GM19099 (cell line): ENCODE results near the gene MYO1B.

Experiments
- POLR2A ChIP-seq: IDR thresholded peaks from 3 replicates; pipeline ENCODE4 v1.6.1; 2011; ENCODE audit warnings: low read depth; ENCODE audit not compliant: insufficient read length; ENCODE audit errors: extremely low read depth

MYO1B gene

DNA sequence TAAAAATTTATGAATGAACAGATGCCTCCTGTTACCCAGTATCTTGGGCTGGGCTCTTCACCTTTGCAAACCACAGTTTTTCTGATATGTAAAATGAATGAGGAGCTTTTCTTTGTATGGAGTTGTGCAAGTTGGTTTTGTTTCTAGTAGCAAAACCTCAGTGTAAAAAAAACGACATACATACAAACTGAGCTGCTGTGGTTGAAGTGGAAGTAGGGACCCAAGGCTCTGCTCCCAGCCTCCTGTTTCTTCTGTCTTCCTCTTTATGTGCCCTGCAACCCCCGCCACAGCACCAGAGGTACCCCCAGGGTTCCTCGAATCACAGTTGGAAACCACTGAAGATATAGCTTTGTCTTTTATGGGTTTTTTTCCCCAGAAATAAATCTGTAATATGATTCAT lies 118.1 kb downstream of the MYO1B start:
- no peak for TF ChIP-seq POLR2A

DNA sequence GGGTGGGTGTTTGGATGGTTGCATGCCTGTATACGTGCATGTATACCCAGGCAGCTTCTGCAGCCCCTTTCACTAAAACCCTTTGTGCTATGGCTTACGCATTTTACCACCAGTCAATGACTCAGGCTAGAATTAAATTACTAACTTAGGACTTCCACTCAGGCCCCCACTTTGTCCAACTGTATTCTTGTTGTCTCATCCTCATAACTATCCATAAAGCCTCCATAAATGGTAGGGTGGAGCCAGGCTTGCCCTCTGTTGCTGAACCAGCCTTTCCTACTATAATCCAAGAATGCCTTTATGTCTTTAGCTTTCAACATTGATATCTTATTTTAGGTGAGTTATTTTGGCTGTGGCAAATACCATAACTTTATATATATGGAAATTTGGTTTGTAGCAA lies 119.9 kb downstream of the MYO1B start:
- no peak for TF ChIP-seq POLR2A

DNA sequence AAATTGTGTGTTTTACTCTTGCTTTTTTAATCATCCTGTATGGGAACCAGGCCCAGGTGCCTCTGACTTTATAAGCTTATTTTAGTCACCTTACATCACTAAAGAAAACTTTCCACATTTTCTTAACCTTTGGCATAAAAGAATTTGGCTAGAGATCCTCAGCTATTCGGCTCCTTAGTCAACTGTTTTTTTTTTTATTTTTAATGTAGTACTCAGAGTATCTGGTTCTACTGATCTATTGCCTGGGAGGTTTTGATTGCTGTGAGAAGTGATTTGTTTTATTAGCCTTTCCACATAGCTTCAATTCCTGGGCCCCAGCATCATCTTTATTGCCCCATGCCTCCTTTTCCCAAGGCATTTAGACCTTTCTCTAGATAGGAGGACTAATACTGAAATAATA lies 121.0 kb downstream of the MYO1B start:
- TF ChIP-seq POLR2A = no peak

DNA sequence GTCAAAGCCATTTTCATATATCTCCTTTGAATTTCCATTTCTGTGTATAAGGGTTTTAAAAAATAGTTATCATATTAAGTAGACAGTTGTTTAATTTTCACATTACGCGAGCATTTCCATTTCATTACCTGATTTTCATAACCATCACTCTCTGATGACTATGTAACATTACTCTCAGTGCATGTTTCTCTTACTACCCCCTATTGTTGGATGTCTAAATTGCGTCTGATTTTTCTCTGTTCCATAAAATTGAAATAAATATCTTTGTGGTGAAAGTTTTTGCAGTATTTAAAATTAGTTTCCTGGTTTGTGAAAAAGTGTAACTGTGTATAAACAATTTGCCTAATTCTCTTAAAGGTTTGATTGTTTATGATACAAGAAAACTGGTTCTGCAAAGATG lies 123.8 kb downstream of the MYO1B start:
- TF ChIP-seq POLR2A = no peak

DNA sequence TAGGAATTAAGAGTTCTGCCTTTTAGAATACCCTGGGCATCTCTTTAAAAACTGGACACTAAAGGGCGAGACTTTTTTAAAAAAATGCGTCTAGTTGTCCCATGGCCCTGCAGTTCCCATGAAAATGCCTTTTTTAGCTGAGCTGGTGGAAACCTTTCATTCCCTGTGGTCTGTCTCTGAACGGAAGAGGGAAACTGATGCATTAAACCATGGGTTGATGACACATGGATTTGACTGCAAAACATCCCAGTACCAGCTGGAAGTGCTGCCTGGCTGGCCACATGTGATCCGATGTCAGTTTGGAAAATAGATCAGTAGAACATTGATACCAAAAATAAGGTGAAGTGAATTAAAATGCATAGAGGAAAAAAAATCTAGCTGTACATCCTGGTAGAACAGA lies 129.2 kb downstream of the MYO1B start:
- no peak for TF ChIP-seq POLR2A

DNA sequence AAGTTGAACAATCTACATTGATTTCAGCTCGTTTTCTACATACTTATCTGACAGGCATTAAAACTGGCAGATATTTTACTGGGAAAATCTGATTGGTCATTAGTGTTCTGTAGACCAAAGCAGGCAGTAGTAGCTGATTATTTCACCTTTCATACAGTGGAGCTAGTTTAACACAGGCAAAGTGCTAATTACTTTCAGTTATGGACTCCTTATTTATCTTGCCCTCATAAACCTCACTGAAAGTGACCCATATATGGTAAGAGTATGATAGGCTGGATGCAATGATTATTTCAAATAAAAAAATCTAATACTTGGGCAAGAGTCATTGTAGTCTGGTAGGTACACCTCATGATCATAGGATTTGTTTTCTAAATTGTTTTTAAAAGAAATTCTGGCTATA lies 129.7 kb downstream of the MYO1B start:
- TF ChIP-seq POLR2A = no peak

DNA sequence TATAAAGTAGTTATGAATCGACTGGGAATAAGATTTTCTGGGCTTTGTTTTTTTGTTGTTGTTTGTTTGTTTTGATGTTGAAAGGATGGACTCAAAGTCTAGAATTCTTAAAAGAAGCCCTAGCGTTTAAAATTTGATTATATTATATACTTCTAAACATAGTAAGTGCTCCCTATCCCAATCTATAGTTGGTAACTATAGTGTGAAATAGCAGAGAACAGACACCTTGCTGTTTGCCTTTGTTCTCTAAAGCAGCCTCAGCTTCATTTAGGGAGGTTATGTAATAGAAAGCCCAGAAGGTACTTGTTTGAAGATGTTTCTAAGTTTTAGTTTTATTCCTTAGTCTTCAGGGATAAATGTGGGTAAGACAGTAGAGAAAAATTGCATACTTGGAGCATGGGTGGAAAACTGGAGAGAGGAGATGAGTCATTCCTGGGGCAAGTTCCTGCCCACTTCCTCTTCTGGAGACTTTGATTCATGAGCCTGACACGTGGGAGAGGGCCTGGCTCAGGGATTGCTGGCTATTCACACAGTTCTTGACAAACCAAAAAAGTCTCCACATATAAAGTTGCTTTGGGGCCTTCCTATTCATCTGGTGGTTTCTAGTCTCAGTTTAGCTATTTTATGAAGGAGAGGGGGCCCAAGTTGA lies 131.9 kb downstream of the MYO1B start:
- TF ChIP-seq POLR2A = no peak

DNA sequence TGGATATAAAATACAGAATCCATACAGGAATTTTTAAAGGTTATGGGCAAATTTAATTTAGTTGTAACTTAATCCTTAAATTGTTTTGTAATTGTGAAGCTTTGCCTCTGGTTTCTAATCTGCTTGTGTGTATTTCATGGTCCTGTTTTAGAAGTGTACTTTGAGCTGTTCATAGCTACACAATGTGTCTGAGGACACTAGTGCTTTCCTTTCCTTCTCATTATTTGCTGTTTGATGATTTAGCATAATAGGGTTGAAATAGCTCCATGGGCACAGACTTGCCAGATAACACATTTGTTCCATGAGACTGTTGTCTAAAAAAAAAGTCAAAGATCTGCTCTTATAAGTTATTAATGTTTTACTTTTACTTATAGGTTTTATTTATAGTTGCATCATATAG lies 134.2 kb downstream of the MYO1B start:
- no peak for TF ChIP-seq POLR2A

DNA sequence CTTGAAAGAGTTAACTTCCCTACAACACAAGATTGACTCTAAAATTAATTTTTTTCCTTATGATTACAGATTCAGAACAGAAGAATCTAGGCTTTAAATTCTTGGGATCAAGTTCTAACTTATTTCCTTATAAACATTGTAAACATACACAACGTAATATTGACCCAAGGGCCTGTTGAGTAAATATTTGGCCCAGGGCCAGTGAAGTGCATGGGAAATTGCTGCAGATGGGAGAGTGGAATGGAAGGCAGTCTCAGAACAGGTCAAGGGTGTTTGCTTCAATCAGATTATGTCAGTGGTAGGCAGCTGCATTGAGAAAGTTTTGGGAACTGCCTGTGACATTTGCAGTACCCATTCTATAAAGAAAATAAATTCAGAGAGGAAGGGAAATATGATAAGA lies 137.6 kb downstream of the MYO1B start:
- no peak for TF ChIP-seq POLR2A

DNA sequence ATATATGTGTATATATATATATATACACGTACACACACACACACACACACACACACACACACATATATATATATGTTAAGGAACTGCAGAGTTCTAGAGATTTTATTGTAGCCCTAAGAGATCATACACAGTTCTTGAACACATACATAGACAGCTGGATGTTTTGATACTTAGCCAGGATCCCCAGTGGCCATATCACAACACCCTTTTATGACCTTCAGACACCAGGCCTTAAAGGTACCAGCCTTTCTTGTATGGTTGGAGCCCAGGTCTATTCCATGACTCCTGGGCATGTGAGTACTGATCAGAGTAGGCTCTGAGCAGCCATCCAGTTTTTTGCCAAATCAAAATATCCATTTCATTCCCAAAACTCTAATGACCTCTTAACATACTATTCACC lies 138.3 kb downstream of the MYO1B start:
- TF ChIP-seq POLR2A = no peak

DNA sequence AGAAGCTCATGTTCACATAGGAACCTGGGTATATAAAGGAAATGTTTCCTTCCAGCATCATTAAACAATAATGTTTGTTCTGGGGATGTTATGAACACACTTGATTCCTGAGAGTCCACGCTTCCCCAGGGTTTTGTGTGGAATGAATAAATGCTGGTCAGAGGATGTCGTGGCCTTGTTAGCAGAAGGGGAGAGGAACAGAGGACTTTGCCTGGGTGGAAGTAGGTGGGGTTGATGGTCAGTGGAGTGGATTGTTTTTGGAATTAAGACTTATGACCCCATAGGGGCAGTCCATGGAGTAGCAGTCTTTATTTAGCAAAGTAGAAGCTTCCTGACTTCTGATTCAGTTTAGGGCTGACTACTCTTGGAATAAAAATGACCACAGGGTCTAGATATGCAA lies 139.6 kb downstream of the MYO1B start:
- no peak for TF ChIP-seq POLR2A

DNA sequence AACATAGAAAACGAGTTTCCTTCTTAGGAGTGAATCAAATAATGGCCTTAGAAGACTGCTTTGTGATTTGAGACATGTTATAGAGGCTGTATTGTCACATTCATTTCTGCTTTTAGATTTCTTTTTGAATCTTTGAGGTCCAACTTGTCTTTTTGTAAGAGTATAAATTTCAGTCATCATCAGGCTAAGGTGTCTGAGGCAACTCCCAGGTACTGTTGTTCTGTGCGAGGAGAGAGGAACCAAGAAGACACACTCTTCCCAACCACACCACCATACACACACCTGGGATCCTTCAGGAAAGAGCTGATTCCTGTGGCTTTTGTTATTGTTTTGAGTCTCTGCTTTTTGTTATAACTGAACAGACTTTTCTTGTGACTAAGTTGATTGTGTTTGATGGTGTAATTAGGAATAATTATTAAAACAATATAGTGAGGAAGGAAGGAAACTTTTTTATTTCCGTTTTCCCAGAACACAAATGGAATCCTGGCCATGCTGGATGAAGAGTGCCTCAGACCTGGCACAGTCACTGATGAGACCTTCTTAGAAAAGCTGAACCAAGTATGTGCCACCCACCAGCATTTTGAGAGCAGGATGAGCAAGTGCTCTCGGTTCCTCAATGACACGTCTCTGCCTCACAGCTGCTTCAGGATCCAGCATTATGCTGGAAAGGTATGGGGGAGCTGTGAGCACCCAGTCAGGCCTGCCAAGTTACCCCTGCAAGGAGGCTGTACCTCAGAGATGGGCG lies 140.4 kb downstream of the MYO1B start:
- TF ChIP-seq POLR2A = no peak

DNA sequence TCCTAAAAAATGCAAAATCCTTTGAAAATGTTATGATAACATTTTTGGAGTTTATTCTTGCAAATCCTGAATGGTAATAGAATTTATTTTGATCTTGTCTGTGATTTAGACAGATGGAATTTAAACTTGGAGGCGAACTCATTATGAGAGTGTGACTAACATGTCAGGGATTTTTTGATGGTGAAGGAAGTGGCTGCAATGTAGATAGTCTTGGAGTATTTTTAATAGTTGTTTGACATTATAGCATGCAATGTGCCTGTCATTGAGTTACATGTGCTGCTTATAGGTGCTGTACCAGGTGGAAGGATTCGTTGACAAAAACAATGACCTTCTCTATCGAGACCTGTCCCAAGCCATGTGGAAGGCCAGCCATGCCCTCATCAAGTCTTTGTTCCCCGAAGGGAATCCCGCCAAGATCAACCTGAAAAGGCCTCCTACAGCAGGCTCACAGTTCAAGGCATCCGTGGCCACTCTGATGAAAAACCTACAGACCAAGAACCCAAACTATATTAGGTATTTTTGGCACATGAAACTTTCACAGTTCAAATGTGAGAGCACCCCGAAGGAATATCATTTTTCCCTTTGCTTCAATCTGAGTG lies 141.8 kb downstream of the MYO1B start:
- TF ChIP-seq POLR2A = no peak

DNA sequence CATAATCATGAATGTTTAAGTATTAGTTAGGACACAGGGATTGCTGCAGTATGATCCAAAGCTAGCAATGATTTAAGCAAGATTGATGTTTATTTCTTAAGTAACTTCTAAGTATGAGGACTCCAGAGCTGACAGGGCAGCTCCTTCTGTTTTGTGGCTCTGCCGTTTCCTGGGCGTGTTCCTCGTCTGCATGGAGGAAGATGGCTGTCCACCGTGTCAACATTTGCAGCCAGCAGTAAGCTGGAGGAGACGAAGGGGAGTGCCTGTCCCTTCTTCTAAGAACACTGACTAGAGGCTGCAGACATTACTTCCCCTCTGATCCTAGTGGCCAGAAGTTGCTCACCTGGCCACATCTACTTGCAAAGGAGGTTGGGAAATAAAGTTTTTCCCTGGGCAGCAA lies 144.1 kb downstream of the MYO1B start:
- no peak for TF ChIP-seq POLR2A

DNA sequence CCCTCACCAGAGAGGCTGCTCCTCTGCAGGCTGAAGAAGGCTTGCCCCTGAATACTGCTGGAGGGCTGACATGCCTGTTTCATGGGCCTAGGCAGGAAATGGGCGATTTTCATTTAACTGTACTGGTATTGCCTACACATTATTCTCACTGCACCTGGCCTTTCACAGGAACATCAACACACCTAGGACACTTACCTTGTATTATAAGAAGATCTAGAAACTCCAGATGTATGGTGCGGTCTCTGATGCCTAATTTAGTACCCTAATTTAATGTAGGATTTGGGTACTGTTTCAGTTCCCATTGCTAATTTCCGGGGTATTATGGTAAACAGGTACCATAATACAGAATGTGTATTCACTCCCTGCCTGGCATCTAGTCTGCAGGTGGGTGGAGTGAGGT lies 146.0 kb downstream of the MYO1B start:
- no peak for TF ChIP-seq POLR2A

DNA sequence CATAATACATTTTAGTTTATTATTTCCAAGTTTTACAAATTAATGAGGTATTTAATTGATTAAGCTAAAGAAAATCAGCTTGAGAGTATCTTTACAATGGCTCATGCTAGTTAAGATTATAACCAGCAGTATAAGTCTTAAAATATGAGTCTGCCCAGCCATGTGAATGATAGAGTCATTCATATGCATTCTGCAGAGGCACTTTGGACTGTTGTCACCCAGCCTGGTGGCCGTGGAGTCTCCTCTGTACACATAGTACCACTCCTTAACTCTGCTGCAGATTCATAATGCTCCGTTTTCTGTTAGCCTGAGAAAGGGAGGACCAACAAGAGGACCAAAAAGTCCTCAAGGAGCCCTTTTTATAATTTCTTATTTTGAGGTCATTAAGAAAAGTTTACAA lies 148.8 kb downstream of the MYO1B start:
- TF ChIP-seq POLR2A = no peak
